Gastrocnemius medialis (tissue), 4 donors: ENCODE data around the gene RPS8.

Experiments
- CTCF ChIP-seq, 5 experiments: fragments of 450-650 bp in 3 of 5; fragments of 200-600 bp in 2 of 5; sonication (generic) in 2 of 5; IDR thresholded peaks in 4 of 5; conservative IDR thresholded peaks in 1 of 5; 1 replicate in 4 of 5; 2 replicates in 1 of 5; pipeline ENCODE4 v1.5.1; 2016 to 2019; ENCODE audit warnings: antibody characterized with exemption in 5 of 5, mild to moderate bottlenecking in 3 of 5, moderate library complexity in 3 of 5
- POLR2A ChIP-seq, 2 donors: fragments of 450-650 bp; IDR thresholded peaks; one replicate each; pipeline ENCODE4 v1.6.1; 2017; ENCODE audit warnings: antibody characterized with exemption in 2 of 2, mild to moderate bottlenecking in 2 of 2, moderate library complexity in 2 of 2

GRCh38 chr1:44807364-44808062 lies 32.2 kb downstream of the RPS8 start:
- peak in 1 of 5 experiments; percentile 19 for TF ChIP-seq CTCF (IDR thresholded peaks at IDR 0.05 in 4 of 5, conservative IDR thresholded peaks at IDR 0.05 in 1 of 5)
- peak; percentile 36 to 52 for TF ChIP-seq POLR2A (IDR thresholded peaks at IDR 0.05)
